Neural cell (in vitro differentiated cells): ENCODE measurements around the gene CRIM1.

Experiments
- CTCF ChIP-seq: fragments of 450-650 bp; IDR thresholded peaks from 2 replicates; pipeline ENCODE4 v1.5.1; 2014; ENCODE audit warnings: antibody characterized with exemption, mild to moderate bottlenecking, moderate library complexity; ENCODE audit not compliant: poor library complexity, severe bottlenecking
- EZH2 ChIP-seq: fragments of 200-600, 300-800 bp; shearing (Covaris generic), sonication (generic); IDR thresholded peaks from 2 replicates; pipeline ENCODE4 v1.6.1; 2014; ENCODE audit warnings: antibody characterized with exemption, low read length, borderline replicate concordance, mild to moderate bottlenecking; ENCODE audit not compliant: insufficient read depth, poor library complexity, severe bottlenecking
- POLR2AphosphoS5 ChIP-seq: IDR thresholded peaks from 2 replicates; pipeline ENCODE4 v1.6.1; 2012

DNA sequence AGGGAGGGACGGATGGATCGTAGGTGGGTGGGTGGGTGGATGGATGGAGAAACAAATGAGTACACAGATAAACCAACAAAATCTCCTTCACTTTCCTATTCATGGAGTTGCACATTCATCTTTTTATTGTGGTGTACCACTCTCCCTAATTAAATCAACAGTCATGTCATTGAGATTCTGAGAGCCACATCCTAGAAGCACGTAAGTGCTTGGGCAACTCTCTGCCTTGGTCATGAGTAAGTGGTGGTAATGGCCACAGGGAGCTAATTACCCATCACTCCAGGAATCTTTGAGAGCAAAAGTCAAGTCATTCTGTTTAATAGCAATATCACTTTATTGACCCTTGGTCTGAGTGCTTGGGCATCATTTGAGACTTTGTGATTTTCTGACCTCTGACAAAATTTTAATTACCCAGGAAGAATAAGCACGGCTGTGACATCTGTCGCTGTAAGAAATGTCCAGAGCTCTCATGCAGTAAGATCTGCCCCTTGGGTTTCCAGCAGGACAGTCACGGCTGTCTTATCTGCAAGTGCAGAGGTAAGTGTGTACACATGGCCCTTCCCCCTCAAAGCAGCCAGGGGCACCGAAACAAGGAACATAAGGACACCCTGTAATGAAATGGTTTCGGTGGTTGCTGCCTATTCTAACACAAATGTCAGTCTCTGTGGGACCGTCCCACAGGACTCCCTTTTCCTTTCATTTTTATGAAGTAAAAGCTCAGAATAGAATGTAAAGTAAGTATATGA is 156.5 kb downstream of the CRIM1 start:
- TF ChIP-seq EZH2 (no peak), CTCF (no peak), POLR2AphosphoS5 (no peak)
